ENCODE data around the gene NEK5. TPM values are rescaled to one million over a fixed set of nuclear protein-coding genes. Genes with fewer than 3 reads are reported as not detected.
"Not testable (repeated sequence)": the region's sequence is repeated elsewhere in the genome, so short reads cannot be mapped to it uniquely, and the experiment has no call there.

NEK5 gene
- total and polyA plus RNA-seq, 2 experiments from 2014 or later, result 0.73 to 1.3 TPM

DNA sequence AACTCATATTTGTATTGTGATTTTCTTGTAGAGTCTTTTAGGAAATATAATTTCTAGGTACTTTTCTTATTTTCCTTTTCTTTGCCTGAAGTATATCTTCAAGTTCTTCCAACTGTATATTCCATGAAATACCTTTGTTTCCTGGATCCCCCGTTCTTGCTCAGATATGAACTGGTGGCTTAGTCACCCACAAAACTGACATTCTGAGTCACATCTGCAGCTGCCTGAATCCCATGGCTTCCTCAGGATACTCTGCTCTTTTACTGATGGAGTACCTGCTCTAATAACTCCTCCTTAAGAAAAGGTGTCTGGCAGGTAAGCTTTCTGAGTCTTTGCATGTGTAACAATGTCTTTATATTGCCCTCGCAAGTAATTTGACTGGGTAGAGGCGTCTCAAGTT, 35.0 kb upstream of the NEK5 start:
- not testable (repeated sequence) for H3F3A ChIP-seq (replicated peaks; ENCODE audit: low read depth); H4K20me1 ChIP-seq (replicated peaks; ENCODE audit: insufficient read depth); DNase-seq (ENCODE audit: low spot score); ATAC-seq; H3K4me1 ChIP-seq (ENCODE audit: insufficient read depth); H3K27ac Mint-ChIP-seq; H3K4me3 ChIP-seq; H3K4me1 Mint-ChIP-seq; H3K9me3 Mint-ChIP-seq; H3K4me2 ChIP-seq; H3K27me3 Mint-ChIP-seq (ENCODE audit: insufficient read depth, low read depth, poor library complexity); H3K4me3 Mint-ChIP-seq; H3K27me3 ChIP-seq (ENCODE audit: insufficient read depth); H3K9me2 ChIP-seq (ENCODE audit: insufficient read depth); H2AFZ ChIP-seq; H3K79me2 ChIP-seq (replicated peaks; ENCODE audit: insufficient read depth); H3K27ac ChIP-seq (ENCODE audit: low read depth)
- peaks cover 13% of the 10 kb centered on the region for H3K36me3 ChIP-seq (ENCODE audit: insufficient read depth)
- H3K36me3 Mint-ChIP-seq (ENCODE audit: low read depth), result peaks cover 12% of the 10 kb centered on the region

DNA sequence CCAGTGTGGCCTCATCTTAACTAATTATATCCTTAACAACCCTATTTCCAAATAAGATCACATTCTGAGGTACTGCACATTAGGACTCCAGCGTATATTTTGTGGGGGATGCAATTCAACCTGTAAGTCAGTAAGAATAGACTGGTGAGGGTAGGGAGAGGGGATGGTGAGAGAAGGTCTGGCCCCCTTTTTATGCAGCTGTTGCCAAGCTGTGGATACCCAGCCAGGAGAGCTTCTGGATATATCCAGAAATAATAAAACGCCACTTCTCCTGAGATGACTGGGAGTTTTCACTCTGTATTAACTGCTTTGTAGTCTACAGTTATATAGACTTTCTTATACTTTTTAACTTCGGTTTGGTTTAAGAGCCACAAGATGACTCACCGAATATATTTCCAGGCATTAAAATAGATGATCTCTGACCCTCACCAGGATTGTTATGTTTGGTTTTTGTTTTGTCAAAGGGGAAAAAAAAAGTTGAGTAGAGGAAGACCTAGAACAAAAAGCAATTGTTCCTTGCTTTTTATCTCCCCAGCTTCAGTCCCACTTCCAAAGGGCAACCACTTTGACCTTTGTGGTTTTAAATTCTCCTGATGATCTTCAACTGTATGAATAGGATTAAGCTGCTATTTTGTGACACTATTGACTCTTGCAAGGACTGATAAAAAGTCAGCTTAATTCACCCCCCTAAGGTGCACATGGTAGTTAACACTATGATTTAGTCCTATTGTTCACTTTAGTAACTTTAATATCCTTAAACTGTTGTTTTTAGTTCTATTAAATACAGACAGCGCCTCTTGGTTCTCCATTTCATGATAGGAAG, 33.6 kb upstream of the NEK5 start:
- TF ChIP-seq EZH2phosphoT487 (IDR thresholded peaks at IDR 0.05; ENCODE audit: unreplicated experiment), result no peak
- TF ChIP-seq, protein P1, sequence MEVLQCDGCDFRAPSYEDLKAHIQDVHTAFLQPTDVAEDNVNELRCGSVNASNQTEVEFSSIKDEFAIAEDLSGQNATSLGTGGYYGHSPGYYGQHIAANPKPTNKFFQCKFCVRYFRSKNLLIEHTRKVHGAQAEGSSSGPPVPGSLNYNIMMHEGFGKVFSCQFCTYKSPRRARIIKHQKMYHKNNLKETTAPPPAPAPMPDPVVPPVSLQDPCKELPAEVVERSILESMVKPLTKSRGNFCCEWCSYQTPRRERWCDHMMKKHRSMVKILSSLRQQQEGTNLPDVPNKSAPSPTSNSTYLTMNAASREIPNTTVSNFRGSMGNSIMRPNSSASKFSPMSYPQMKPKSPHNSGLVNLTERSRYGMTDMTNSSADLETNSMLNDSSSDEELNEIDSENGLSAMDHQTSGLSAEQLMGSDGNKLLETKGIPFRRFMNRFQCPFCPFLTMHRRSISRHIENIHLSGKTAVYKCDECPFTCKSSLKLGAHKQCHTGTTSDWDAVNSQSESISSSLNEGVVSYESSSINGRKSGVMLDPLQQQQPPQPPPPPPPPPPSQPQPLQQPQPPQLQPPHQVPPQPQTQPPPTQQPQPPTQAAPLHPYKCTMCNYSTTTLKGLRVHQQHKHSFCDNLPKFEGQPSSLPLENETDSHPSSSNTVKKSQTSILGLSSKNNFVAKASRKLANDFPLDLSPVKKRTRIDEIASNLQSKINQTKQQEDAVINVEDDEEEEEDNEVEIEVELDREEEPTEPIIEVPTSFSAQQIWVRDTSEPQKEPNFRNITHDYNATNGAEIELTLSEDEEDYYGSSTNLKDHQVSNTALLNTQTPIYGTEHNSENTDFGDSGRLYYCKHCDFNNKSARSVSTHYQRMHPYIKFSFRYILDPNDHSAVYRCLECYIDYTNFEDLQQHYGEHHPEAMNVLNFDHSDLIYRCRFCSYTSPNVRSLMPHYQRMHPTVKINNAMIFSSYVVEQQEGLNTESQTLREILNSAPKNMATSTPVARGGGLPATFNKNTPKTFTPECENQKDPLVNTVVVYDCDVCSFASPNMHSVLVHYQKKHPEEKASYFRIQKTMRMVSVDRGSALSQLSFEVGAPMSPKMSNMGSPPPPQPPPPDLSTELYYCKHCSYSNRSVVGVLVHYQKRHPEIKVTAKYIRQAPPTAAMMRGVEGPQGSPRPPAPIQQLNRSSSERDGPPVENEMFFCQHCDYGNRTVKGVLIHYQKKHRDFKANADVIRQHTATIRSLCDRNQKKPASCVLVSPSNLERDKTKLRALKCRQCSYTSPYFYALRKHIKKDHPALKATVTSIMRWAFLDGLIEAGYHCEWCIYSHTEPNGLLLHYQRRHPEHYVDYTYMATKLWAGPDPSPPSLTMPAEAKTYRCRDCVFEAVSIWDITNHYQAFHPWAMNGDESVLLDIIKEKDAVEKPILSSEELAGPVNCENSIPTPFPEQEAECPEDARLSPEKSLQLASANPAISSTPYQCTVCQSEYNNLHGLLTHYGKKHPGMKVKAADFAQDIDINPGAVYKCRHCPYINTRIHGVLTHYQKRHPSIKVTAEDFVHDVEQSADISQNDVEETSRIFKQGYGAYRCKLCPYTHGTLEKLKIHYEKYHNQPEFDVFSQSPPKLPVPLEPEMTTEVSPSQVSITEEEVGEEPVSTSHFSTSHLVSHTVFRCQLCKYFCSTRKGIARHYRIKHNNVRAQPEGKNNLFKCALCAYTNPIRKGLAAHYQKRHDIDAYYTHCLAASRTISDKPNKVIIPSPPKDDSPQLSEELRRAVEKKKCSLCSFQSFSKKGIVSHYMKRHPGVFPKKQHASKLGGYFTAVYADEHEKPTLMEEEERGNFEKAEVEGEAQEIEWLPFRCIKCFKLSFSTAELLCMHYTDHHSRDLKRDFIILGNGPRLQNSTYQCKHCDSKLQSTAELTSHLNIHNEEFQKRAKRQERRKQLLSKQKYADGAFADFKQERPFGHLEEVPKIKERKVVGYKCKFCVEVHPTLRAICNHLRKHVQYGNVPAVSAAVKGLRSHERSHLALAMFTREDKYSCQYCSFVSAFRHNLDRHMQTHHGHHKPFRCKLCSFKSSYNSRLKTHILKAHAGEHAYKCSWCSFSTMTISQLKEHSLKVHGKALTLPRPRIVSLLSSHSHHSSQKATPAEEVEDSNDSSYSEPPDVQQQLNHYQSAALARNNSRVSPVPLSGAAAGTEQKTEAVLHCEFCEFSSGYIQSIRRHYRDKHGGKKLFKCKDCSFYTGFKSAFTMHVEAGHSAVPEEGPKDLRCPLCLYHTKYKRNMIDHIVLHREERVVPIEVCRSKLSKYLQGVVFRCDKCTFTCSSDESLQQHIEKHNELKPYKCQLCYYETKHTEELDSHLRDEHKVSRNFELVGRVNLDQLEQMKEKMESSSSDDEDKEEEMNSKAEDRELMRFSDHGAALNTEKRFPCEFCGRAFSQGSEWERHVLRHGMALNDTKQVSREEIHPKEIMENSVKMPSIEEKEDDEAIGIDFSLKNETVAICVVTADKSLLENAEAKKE (CRISPR knock-in tag; IDR thresholded peaks at IDR 0.05), result no peak
- no peak for TF ChIP-seq EZH2 (IDR thresholded peaks at IDR 0.05; ENCODE audit: low read depth, unreplicated experiment)
- TF ChIP-seq, protein P2, sequence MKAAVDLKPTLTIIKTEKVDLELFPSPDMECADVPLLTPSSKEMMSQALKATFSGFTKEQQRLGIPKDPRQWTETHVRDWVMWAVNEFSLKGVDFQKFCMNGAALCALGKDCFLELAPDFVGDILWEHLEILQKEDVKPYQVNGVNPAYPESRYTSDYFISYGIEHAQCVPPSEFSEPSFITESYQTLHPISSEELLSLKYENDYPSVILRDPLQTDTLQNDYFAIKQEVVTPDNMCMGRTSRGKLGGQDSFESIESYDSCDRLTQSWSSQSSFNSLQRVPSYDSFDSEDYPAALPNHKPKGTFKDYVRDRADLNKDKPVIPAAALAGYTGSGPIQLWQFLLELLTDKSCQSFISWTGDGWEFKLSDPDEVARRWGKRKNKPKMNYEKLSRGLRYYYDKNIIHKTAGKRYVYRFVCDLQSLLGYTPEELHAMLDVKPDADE (IDR thresholded peaks at IDR 0.05), result no peak
- TF ChIP-seq CREB1 (CRISPR knock-in tag; IDR thresholded peaks at IDR 0.05; ENCODE audit: low read depth), result no peak
- no peak for TF ChIP-seq JUNB (IDR thresholded peaks at IDR 0.05; ENCODE audit: unreplicated experiment)
- no peak for TF ChIP-seq STAT1 (IDR thresholded peaks at IDR 0.05; ENCODE audit: unreplicated experiment)
- 0 out of 2 replicates have a peak, but pooled peaks cover 6% of the 10 kb centered on the region for H3K36me3 ChIP-seq (ENCODE audit: insufficient read depth)
- Mint-ChIP-seq H3K27me3 (ENCODE audit: insufficient read depth, low read depth, poor library complexity) (peaks cover 9% of the 10 kb centered on the region), H3K4me1 (peaks cover 14% of the 10 kb centered on the region; the same call in 2 of the 3 replicates), H3K9me3 (peaks cover 6% of the 10 kb centered on the region), H3K4me3 (no peak overlapping the region), H3K27ac (no peak overlapping the region), H3K36me3 (ENCODE audit: low read depth) (peaks cover 8% of the 10 kb centered on the region)
- no peak overlapping the region for H3K27ac ChIP-seq (ENCODE audit: low read depth)
- no peak overlapping the region for H2AFZ ChIP-seq
- H3K27me3 ChIP-seq (ENCODE audit: insufficient read depth), result peaks cover 7% of the 10 kb centered on the region
- H3K9me2 ChIP-seq (ENCODE audit: insufficient read depth), result no peaks in the 10 kb centered on the region
- H3K79me2 ChIP-seq (replicated peaks; ENCODE audit: insufficient read depth), result peaks cover 3% of the 10 kb centered on the region; the same call in 1 of the 2 replicates
- H3K4me3 ChIP-seq, result no peak overlapping the region
- DNase-seq (ENCODE audit: low spot score) (no peak), ATAC-seq (no peak)
- no peaks in the 10 kb centered on the region for H3F3A ChIP-seq (replicated peaks; ENCODE audit: low read depth)
- H3K4me2 ChIP-seq, result no peak overlapping the region
- H3K4me1 ChIP-seq (ENCODE audit: insufficient read depth), result peaks cover 12% of the 10 kb centered on the region
- no peaks in the 10 kb centered on the region for H4K20me1 ChIP-seq (replicated peaks; ENCODE audit: insufficient read depth)

Data from GM23338 (cell line).